Activated CD4-positive, alpha-beta T cell treated with anti-CD3 and anti-CD28 coated beads, Interleukin-2, amount 10 ng/mL, durations not matched to agents 24 days and 14 days (primary cell): ENCODE measurements around the gene NECTIN1. TPM values are rescaled to one million over a fixed set of nuclear protein-coding genes. Genes with fewer than 3 reads are reported as not detected.

Experiments
- DNase-seq: peaks from one replicate; pipeline ENCODE4 v3.0.0; 2022
- H3K27ac Mint-ChIP-seq: one replicate; pipeline ENCODE4 v1.8.0; 2022; ENCODE audit warnings: mild to moderate bottlenecking, mixed read lengths
- H3K27me3 Mint-ChIP-seq: one replicate; pipeline ENCODE4 v1.8.0; 2022; ENCODE audit warnings: mixed read lengths
- H3K36me3 Mint-ChIP-seq: one replicate; pipeline ENCODE4 v1.8.0; 2022; ENCODE audit warnings: low read depth, mild to moderate bottlenecking, mixed read lengths
- H3K4me1 Mint-ChIP-seq: one replicate; pipeline ENCODE4 v1.8.0; 2021; ENCODE audit warnings: mixed read lengths
- H3K4me3 Mint-ChIP-seq: one replicate; pipeline ENCODE4 v1.8.0; 2022; ENCODE audit warnings: mild to moderate bottlenecking, moderate library complexity, mixed read lengths
- H3K9me3 Mint-ChIP-seq: one replicate; pipeline ENCODE4 v1.8.0; 2021; ENCODE audit warnings: mixed read lengths
- intact Hi-C: fragments of 100-400 bp; cut with micrococcal nuclease; formaldehyde crosslinking; loops from one replicate; pipeline ENCODE4 v1.15.1; 2023
- total RNA-seq: library from RNA; stranded (reverse); gene quantifications from 2 replicates; pipeline ENCODE4 v1.2.3, GENCODE V29; 2022

Gene NECTIN1
- total RNA-seq, 1 donor from 2014 or later, result 3.1 TPM

DNA sequence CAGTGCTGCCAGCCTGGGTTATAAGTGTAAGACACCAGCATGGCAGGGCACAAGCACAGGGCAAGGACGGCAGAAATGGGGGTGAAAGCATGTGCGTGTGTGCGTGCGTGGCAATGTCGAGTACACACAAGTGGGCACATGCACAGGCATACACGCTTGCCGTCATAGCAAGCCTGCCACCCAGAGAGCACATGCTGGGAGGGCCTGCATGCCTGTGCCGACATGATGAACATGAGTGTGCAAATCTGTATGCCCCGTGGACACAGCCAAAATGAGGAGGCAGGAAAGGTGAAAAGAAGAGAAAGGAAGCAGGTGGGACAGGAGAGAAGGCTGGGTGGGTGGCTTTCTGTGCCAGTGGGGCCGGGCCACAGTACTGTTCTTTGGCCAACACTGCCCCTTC, 62.9 kb downstream of the NECTIN1 start:
- Mint-ChIP-seq H3K27me3 (no peaks in the 10 kb centered on the region), H3K36me3 (no peaks in the 10 kb centered on the region), H3K4me1 (no peaks in the 10 kb centered on the region), H3K4me3 (no peak overlapping the region), H3K27ac (no peak overlapping the region), H3K9me3 (no peaks in the 10 kb centered on the region)
- intact Hi-C loops, result loop anchor here (1.0 kb wide), 3 partner anchors 63 to 442 kb away; partner anchors contain the start of gene NECTIN1
- no peak for DNase-seq

DNA sequence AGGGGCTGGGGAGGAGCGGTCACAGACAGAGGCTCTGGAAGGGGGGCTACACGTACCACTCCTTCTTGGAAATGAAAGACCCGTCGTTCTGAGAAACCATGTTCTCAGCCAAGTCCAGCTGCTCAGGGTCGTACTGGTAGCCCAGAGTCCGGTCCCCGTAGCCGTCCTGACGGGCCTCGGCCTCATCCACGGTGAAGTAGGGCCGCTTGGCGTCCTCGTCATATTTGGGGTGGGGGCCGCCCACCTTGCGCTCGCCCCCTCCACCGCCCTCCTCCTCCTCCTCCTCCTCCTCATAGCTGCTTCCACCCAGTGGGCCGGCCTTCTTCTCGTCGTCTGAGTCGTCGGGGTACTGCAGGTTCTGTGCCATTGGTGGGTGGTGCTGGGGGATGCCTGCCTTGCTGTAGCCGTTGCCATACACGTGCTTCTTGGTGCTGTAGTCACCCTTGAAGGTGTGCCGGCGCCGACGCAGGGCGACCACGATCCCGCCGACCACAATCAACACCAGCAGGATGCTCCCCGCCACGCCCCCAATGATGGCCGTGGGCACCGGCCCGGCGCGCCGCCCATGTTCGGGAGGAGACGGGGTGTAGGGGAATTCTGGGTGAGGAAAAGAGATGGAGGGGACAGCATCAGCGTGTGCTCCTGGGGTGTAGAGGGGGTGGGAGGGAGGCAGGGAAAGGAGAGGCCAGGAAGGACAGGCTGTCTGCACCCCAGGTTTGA, 64.1 kb downstream of the NECTIN1 start:
- no peak for DNase-seq
- Mint-ChIP-seq H3K27me3 (no peaks in the 10 kb centered on the region), H3K9me3 (no peaks in the 10 kb centered on the region), H3K27ac (no peak overlapping the region), H3K36me3 (no peaks in the 10 kb centered on the region), H3K4me3 (no peak overlapping the region), H3K4me1 (no peaks in the 10 kb centered on the region)
- intact Hi-C loops, result no loop called here

DNA sequence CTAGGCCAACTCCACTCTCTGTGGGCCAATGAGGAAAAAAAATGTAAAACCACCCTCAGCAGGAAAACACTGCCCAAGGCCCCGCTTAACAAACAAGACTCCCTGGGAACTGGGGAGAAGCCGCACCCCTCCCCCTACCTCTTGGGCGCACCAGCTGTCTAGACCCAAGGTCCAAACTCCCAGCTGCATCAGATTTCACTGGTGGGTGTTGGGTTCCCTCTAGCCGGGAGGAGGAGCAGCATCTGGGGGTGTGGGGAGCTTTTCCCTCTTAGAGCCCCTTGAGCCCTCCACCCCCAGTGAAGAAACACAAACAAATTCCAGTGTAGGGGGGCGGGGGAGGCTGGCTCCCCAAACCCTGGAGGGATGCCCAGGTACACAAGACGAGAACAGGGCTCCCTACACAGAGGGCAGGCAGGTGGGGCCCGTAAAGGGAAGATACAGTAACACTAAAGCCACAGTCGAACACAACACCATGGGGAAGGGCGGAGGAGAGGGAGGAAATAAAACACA, 64.9 kb downstream of the NECTIN1 start:
- intact Hi-C loops, result no loop called here
- no peak for DNase-seq

DNA sequence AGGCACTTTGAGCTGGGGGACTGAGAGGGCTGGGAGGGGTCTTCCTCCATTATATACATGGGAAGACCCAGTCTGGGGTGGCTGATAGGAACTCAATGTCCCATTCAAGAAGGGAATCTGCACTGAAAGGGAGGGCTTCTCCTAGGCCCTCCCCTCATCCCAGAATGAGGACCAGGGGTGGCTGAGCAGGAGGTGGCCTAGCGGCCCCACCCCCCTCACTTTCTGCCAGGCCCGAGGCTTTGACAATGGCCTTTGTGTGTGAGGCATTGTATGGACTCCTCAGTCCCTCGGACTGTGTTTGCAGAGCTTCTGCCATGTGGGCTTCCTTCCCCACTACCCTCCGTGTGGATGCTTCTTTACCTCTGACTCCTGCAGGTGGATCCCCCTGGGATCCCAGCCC, 65.7 kb downstream of the NECTIN1 start:
- Mint-ChIP-seq H3K4me3 (no peak overlapping the region), H3K9me3 (no peaks in the 10 kb centered on the region), H3K27me3 (no peaks in the 10 kb centered on the region), H3K27ac (no peak overlapping the region), H3K36me3 (no peaks in the 10 kb centered on the region), H3K4me1 (no peaks in the 10 kb centered on the region)
- intact Hi-C loops, result no loop called here
- no peak for DNase-seq

More for the DNA sequence above, 64.9 kb downstream of the NECTIN1 start:
- no peaks in the 10 kb centered on the region for H3K27me3 Mint-ChIP-seq
- H3K9me3 Mint-ChIP-seq, result no peaks in the 10 kb centered on the region
- H3K36me3 Mint-ChIP-seq, result no peaks in the 10 kb centered on the region
- H3K4me1 Mint-ChIP-seq, result no peaks in the 10 kb centered on the region
- H3K27ac Mint-ChIP-seq, result no peak overlapping the region
- H3K4me3 Mint-ChIP-seq, result no peak overlapping the region

DNA sequence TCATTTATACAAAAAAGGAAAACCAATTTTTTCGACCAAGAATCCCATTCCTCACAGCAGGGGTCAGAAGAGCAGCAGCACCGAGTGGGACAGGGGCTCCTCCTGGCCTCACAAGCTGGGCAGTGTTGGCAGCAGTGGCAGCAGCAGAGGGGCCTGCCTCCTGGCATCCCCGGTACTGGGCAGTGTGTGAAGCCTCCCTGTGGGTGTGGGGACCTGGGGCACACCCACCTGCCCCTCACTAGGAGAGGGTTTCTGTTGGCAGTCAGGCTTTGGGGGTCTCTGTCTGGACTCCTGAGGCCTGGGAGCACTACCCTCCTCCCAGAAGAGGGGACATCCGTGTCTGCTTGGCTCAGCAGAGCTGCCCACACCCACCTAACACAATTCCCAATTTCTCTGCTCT, 67.8 kb downstream of the NECTIN1 start:
- no peak for DNase-seq
- H3K36me3 Mint-ChIP-seq, result no peaks in the 10 kb centered on the region
- H3K27ac Mint-ChIP-seq, result no peak overlapping the region
- no peaks in the 10 kb centered on the region for H3K27me3 Mint-ChIP-seq
- H3K4me3 Mint-ChIP-seq, result no peak overlapping the region
- H3K4me1 Mint-ChIP-seq, result no peaks in the 10 kb centered on the region
- no peaks in the 10 kb centered on the region for H3K9me3 Mint-ChIP-seq
- intact Hi-C loops, result no loop called here

DNA sequence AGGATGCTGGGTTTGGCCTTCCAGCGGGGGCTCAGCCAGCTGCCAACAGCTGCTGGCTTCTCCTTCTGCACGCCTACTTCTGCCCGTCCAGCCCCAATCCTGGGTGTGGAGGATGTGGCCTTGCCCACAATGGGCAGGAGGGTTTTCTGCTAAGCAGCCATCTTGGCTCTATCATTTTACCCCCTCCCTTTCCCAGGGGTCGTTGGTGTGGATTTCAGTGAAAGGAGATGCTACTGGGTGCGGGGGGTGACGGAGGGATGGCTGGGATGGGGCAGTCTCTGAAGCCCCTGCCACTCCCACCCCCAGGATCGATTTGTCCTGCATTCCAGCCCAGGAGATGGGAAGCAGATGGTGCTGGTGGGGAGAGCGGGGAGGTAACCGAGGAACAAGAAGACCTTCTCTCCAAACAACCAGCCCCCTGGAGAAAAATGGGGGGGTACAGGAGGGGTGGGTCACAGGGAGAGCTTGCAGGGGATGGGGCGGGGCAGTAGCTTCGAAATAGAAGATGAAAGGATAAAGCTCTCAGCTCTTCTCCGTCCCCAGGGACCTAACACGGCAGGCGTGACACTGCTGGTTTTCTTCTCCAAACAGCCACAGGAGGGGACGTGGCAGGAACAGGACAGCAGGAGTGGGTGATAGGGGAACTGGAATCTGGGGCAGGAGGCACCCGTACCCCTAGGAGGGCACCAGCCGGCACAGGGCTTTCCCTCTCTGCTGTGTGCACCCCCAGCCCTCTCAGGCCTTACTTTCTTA, 68.9 kb downstream of the NECTIN1 start:
- DNase-seq, result no peak
- Mint-ChIP-seq H3K27me3 (no peaks in the 10 kb centered on the region), H3K36me3 (no peaks in the 10 kb centered on the region)

DNA sequence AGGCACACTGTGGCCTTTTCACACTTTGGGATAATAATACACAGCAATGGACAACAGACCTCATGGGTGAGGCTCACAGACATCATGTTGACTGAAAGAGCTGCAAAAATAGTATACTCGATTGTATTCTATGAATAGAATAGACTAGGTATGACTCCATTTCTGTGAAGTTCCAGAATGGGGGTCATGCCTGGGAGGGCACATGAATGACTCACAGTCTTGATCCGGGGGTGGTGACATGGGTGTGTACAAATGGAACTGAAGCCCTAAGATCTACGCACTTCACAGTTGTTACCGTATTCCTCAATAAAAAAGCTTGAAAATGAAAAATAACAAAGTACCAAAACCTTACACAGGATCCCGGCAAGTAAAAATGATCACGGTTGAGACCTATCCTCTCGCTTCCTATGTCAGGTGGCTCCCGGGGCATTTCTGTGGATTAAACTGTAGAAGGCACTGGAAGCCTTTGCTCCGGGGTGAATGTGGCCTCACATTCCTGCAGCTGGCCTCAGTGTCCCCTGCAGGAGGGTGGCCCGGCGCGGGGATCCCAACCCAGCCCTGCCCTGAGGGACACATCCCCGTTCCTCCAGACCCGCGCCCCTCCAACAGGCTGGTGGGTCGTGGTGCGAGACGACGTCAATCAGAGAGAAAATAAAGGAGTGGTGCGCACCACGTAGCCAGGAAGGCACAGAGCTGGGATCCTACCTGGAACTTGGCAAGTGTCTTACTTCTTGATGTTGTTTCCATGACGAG, 75.9 kb downstream of the NECTIN1 start:
- no peak for DNase-seq
- Mint-ChIP-seq H3K9me3 (no peaks in the 10 kb centered on the region), H3K4me1 (no peaks in the 10 kb centered on the region), H3K36me3 (peaks cover under 1% of the 10 kb centered on the region), H3K27ac (no peak overlapping the region), H3K27me3 (no peaks in the 10 kb centered on the region), H3K4me3 (no peak overlapping the region)
- intact Hi-C loops, result no loop called here

More for the DNA sequence above, 68.9 kb downstream of the NECTIN1 start:
- Mint-ChIP-seq H3K9me3 (no peaks in the 10 kb centered on the region), H3K4me3 (no peak overlapping the region), H3K27ac (no peak overlapping the region), H3K4me1 (no peaks in the 10 kb centered on the region)
- intact Hi-C loops, result no loop called here

DNA sequence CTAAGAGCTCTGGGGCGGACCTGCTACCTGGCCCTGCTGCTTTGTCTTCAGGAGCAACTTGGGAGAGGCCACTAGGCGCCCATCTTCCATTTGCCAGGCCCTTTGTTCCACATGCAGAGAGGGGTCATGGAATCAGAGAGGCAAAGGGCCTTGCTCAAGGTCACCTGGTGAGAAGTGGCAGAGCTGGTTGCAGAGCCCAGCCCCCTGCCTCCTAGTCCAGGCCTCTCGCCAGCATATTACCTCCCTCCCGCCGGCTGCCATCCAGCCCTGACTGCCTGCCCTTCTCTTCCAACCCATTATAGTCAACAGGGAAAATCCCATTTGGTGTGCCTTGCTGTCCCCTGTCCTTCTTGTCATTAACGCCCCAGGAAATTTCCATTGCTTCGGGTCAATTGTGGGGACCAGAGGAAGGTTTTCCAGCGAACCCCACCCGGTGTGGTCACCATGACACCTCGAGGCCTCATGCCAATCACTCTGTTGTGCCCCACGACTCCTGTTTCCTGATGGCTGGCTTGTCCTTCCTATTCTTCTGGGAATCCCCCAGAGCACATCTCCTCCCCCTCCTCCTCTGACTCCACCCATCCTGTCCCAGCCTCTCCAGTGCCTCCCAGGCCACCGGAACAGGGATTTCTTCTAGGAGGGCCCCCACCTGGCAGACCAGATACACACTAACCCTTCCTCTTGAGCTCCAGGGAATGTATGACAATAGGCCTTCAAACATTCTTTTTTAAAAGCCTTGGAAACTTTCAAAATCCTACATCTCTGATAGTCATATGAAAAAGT, 77.0 kb downstream of the NECTIN1 start:
- Mint-ChIP-seq H3K4me1 (no peaks in the 10 kb centered on the region), H3K27me3 (no peaks in the 10 kb centered on the region), H3K9me3 (no peaks in the 10 kb centered on the region), H3K4me3 (no peak overlapping the region), H3K36me3 (peaks cover 3% of the 10 kb centered on the region), H3K27ac (no peak overlapping the region)
- no peak for DNase-seq
- intact Hi-C loops, result no loop called here

DNA sequence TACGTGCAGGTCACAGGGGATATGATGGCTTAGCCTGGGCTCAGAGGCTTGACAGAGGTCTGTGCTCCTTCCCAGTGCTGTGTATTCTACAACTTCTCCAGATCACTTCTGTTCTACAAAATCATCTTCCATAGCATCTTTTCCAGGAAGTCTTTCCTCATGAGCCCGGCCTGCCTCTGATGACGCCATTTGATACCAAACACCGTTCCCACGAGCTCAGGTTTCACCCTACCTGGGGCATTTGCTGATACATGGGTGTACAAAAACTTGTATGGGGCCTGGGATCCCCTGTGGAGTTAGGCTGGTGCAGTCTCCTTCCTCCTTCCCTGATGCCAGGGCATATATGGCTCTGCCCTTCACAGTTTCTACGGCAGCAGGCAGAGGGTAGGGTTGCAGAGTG, 78.7 kb downstream of the NECTIN1 start:
- no peak overlapping the region for H3K27ac Mint-ChIP-seq
- intact Hi-C loops, result no loop called here
- no peak for DNase-seq
- no peak overlapping the region for H3K4me3 Mint-ChIP-seq
- peaks cover 3% of the 10 kb centered on the region for H3K36me3 Mint-ChIP-seq
- no peaks in the 10 kb centered on the region for H3K9me3 Mint-ChIP-seq
- no peaks in the 10 kb centered on the region for H3K27me3 Mint-ChIP-seq
- no peaks in the 10 kb centered on the region for H3K4me1 Mint-ChIP-seq

DNA sequence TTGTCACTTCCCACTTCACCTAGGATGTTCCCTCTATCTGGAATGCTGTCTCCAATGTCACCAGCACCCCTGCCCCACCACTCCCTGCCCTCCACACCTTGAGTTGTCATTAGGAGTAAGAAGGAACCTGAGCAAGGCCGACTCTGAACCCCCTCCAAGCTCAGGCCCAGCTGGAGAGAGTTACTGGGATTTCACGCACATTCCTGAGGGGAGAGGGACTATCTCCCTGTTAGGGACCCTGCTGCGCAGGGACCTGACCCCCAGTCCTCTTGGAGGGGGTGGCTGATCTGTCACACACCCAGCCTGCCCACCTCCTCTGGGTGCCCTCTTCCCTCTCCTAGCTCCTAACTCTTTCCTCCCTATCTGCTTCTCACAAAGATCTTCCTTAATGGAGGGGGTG, 81.7 kb downstream of the NECTIN1 start:
- Mint-ChIP-seq H3K9me3 (no peaks in the 10 kb centered on the region), H3K4me3 (no peak overlapping the region), H3K27ac (no peak overlapping the region), H3K36me3 (peaks cover 3% of the 10 kb centered on the region), H3K27me3 (no peaks in the 10 kb centered on the region), H3K4me1 (no peaks in the 10 kb centered on the region)
- intact Hi-C loops, result no loop called here
- DNase-seq, result no peak

DNA sequence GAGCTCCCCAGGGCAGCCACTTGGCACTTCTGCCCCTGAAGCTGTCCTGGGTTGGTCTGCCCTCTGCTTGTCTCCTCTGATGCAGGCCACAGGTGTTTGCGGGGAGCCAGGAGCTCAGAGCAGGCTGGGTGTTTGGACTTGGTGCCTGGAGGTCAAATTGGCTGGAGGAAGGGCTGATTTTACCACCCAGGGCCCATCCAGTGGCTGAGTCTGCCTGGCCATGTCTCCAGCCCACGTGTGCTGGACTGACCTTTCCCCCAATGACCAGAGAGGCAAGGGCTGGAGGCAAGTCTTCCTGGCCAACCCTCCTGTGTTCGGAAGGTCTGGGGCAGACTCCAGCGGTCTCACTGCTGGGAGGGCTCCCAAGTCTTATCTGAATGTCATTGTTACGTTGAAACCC, 84.0 kb downstream of the NECTIN1 start:
- Mint-ChIP-seq H3K36me3 (peaks cover 3% of the 10 kb centered on the region), H3K4me3 (no peak overlapping the region)
- intact Hi-C loops, result no loop called here

DNA sequence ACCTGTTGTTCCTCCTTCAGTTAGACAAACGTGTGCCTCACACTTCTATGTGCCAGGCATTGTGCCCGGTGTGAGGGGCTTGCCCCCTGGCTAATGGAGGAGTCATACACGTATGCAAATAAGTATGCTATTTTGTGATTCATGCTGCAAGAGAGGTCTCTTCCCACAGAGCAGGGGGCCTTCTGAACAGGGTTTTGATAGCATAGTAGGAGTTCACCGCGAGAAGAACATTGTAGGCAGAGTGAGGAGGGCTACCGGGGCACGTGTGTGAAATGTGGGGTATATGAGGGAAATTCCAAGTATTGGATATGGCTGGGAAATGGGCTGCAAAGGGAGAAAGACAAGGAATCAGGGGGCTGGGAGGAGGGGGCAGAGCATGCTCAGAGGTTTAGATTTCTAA, 84.5 kb downstream of the NECTIN1 start:
- H3K4me3 Mint-ChIP-seq, result no peak overlapping the region
- H3K27ac Mint-ChIP-seq, result no peak overlapping the region
- DNase-seq, result no peak
- H3K36me3 Mint-ChIP-seq, result peaks cover 3% of the 10 kb centered on the region
- H3K4me1 Mint-ChIP-seq, result no peaks in the 10 kb centered on the region
- intact Hi-C loops, result no loop called here
- H3K9me3 Mint-ChIP-seq, result no peaks in the 10 kb centered on the region
- peaks cover 2% of the 10 kb centered on the region for H3K27me3 Mint-ChIP-seq

More for the DNA sequence above, 84.0 kb downstream of the NECTIN1 start:
- no peak for DNase-seq
- H3K9me3 Mint-ChIP-seq, result no peaks in the 10 kb centered on the region
- peaks cover 2% of the 10 kb centered on the region for H3K27me3 Mint-ChIP-seq
- no peaks in the 10 kb centered on the region for H3K4me1 Mint-ChIP-seq
- no peak overlapping the region for H3K27ac Mint-ChIP-seq

DNA sequence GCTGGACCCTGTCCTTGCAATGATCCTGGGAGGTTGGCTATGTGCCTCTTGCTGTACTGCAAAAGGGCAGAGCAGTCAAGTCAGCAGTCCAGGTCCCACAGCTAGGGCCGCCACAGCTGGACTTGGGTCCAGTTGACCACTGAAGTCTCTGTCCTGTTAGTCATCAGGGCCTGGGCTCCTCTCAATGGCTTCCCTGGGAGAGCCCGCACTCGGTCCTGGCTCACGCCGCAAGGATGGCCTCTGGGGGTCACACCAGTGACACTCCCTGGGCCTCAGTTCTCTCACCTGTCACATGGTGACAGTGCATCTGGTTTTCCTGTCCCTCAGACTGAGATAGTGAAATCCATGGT, 85.1 kb downstream of the NECTIN1 start:
- Mint-ChIP-seq H3K36me3 (peaks cover 3% of the 10 kb centered on the region), H3K27me3 (peaks cover 2% of the 10 kb centered on the region), H3K27ac (no peak overlapping the region), H3K4me1 (no peaks in the 10 kb centered on the region), H3K4me3 (no peak overlapping the region), H3K9me3 (no peaks in the 10 kb centered on the region)
- intact Hi-C loops, result no loop called here
- DNase-seq, result no peak
